ENCODE results near the gene ADAM11. TPM values are rescaled to one million over a fixed set of nuclear protein-coding genes. Genes with fewer than 3 reads are reported as not detected.

The ADAM11 gene
- total RNA-seq, 8 experiments from 2014 or later = 0.15 to 10.1 (median 4.3) TPM

- H3K4me1 ChIP-seq (replicated peaks in 1 of 2) = peaks cover 12 to 16% of the 10 kb centered on the region in 2 donors
Observed at GRCh38 chr17:44780161-44780560, 21.4 kb downstream of the ADAM11 start.

GRCh38 chr17:44780845-44781480 lies 22.2 kb downstream of the ADAM11 start:
- Histone ChIP-seq H3K4me1 (replicated peaks in 1 of 2) (peaks cover 12 to 16% of the 10 kb centered on the region in 2 donors), H3K27ac (no peak overlapping the region), H3K4me3 (no peak overlapping the region)
- no peak for ATAC-seq (replicated peaks in 6 of 8)
- in situ Hi-C loops (cut with MboI; ENCODE audit: low pct_unique_long_range_greater_than_20kb in 2 of 9, low sequenced_read_pairs in 9 of 9, unreplicated experiment in 9 of 9) = no loop called here
- 88 to 100% (median 100%) methylated on average over 1 to 8 of the region's 14 CpGs; no CpG with 5 or more reads in 5 of the 10 experiments for WGBS, 10 experiments

More at GRCh38 chr17:44780161-44780560, 21.4 kb downstream of the ADAM11 start:
- in situ Hi-C loops (cut with MboI; ENCODE audit: low pct_unique_long_range_greater_than_20kb in 2 of 9, low sequenced_read_pairs in 9 of 9, unreplicated experiment in 9 of 9) = no loop called here
- ATAC-seq (replicated peaks in 6 of 8) = no peak
- Histone ChIP-seq H3K27ac (no peak overlapping the region), H3K4me3 (no peak overlapping the region)
- 80 to 86% (median 85%) methylated on average over 1 to 5 of the region's 12 CpGs; no CpG with 5 or more reads in 7 of the 10 experiments for WGBS, 10 experiments

- H3K27ac ChIP-seq = no peak overlapping the region
- no peak overlapping the region for H3K4me3 ChIP-seq
- 24 to 83% (median 56%) methylated on average over 1 to 10 of the region's 17 CpGs; no CpG with 5 or more reads in 2 of the 10 experiments for WGBS, 10 experiments
- peak in 2 of 8 experiments; percentile 6 to 9 for ATAC-seq (replicated peaks in 6 of 8)
- peaks cover 12 to 16% of the 10 kb centered on the region in 2 donors for H3K4me1 ChIP-seq (replicated peaks in 1 of 2)
- in situ Hi-C loops (cut with MboI; ENCODE audit: low pct_unique_long_range_greater_than_20kb in 2 of 9, low sequenced_read_pairs in 9 of 9, unreplicated experiment in 9 of 9) = no loop called here
Observed at GRCh38 chr17:44781551-44782325, 22.9 kb downstream of the ADAM11 start.

- Histone ChIP-seq H3K4me3 (no peak overlapping the region), H3K27ac (no peak overlapping the region), H3K4me1 (replicated peaks in 1 of 2) (peaks cover 12 to 16% of the 10 kb centered on the region in 2 donors)
- no peak for ATAC-seq (replicated peaks in 6 of 8)
- WGBS, 10 experiments = 29 to 96% (median 64%) methylated on average over 1 to 8 of the region's 11 CpGs; no CpG with 5 or more reads in 1 of the 10 experiments
- in situ Hi-C loops (cut with MboI; ENCODE audit: low pct_unique_long_range_greater_than_20kb in 2 of 9, low sequenced_read_pairs in 9 of 9, unreplicated experiment in 9 of 9) = no loop called here
Observed at GRCh38 chr17:44782326-44782850, 23.6 kb downstream of the ADAM11 start.

- H3K27ac ChIP-seq = no peak overlapping the region
- ATAC-seq (replicated peaks in 6 of 8) = no peak
- H3K4me1 ChIP-seq (replicated peaks in 1 of 2) = peaks cover 2 to 6% of the 10 kb centered on the region in 2 donors
- 80 to 100% (median 90%) methylated on average over 1 to 3 of the region's 7 CpGs; no CpG with 5 or more reads in 3 of the 10 experiments for WGBS, 10 experiments
- H3K4me3 ChIP-seq = no peak overlapping the region
- in situ Hi-C loops (cut with MboI; ENCODE audit: low pct_unique_long_range_greater_than_20kb in 2 of 9, low sequenced_read_pairs in 9 of 9, unreplicated experiment in 9 of 9) = no loop called here
Observed at GRCh38 chr17:44785921-44786320, 27.1 kb downstream of the ADAM11 start.

GRCh38 chr17:44786551-44787081 lies 27.8 kb downstream of the ADAM11 start:
- WGBS, 10 experiments = 0 to 80% (median 40%) methylated on average over 1 to 6 of the region's 16 CpGs; no CpG with 5 or more reads in 5 of the 10 experiments
- ATAC-seq (replicated peaks in 6 of 8) = no peak
- peaks cover 2 to 6% of the 10 kb centered on the region in 2 donors for H3K4me1 ChIP-seq (replicated peaks in 1 of 2)
- in situ Hi-C loops (cut with MboI; ENCODE audit: low pct_unique_long_range_greater_than_20kb in 2 of 9, low sequenced_read_pairs in 9 of 9, unreplicated experiment in 9 of 9) = no loop called here
- H3K27ac ChIP-seq = no peak overlapping the region
- no peak overlapping the region for H3K4me3 ChIP-seq

GRCh38 chr17:44787271-44787940 lies 28.6 kb downstream of the ADAM11 start:
- in situ Hi-C loops (cut with MboI; ENCODE audit: low pct_unique_long_range_greater_than_20kb in 2 of 9, low sequenced_read_pairs in 9 of 9, unreplicated experiment in 9 of 9) = no loop called here
- H3K4me3 ChIP-seq = no peak overlapping the region
- ATAC-seq (replicated peaks in 6 of 8) = no peak
- 60 to 100% (median 76%) methylated on average over 1 to 6 of the region's 15 CpGs; no CpG with 5 or more reads in 4 of the 10 experiments for WGBS, 10 experiments
- no peak overlapping the region for H3K27ac ChIP-seq
- H3K4me1 ChIP-seq (replicated peaks in 1 of 2) = peaks cover under 1 to 1% of the 10 kb centered on the region in 2 donors

- H3K4me3 ChIP-seq = no peak overlapping the region
- no peak overlapping the region for H3K27ac ChIP-seq
- no peaks in the 10 kb centered on the region for H3K4me1 ChIP-seq (replicated peaks in 1 of 2)
- no peak for ATAC-seq (replicated peaks in 6 of 8)
- 59 to 93% (median 76%) methylated on average over 2 to 6 of the region's 7 CpGs; no CpG with 5 or more reads in 2 of the 10 experiments for WGBS, 10 experiments
- in situ Hi-C loops (cut with MboI; ENCODE audit: low pct_unique_long_range_greater_than_20kb in 2 of 9, low sequenced_read_pairs in 9 of 9, unreplicated experiment in 9 of 9) = no loop called here
Observed at GRCh38 chr17:44788139-44788538, 29.4 kb downstream of the ADAM11 start.

GRCh38 chr17:44792276-44792675 lies 33.5 kb downstream of the ADAM11 start:
- no peak overlapping the region for H3K27ac ChIP-seq

GRCh38 chr17:44793885-44794842 lies 35.4 kb downstream of the ADAM11 start:
- ATAC-seq (replicated peaks in 6 of 8) = peak in 5 of 8 experiments; percentile 49 to 70 (median 61)
- H3K27ac ChIP-seq = peak overlapping the region in 1 of 2 donors; percentile 46
- peaks cover 9 to 14% of the 10 kb centered on the region in 2 donors for H3K4me1 ChIP-seq (replicated peaks in 1 of 2)
- in situ Hi-C loops (cut with MboI; ENCODE audit: low pct_unique_long_range_greater_than_20kb in 2 of 9, low sequenced_read_pairs in 9 of 9, unreplicated experiment in 9 of 9) = no loop called here
- WGBS, 10 experiments = 62 to 100% (median 71%) methylated on average over 1 to 14 of the region's 18 CpGs; no CpG with 5 or more reads in 1 of the 10 experiments
- H3K4me3 ChIP-seq = no peak overlapping the region

More at GRCh38 chr17:44792276-44792675, 33.5 kb downstream of the ADAM11 start:
- H3K4me1 ChIP-seq (replicated peaks in 1 of 2) = peaks cover 9 to 14% of the 10 kb centered on the region in 2 donors
- in situ Hi-C loops (cut with MboI; ENCODE audit: low pct_unique_long_range_greater_than_20kb in 2 of 9, low sequenced_read_pairs in 9 of 9, unreplicated experiment in 9 of 9) = no loop called here
- ATAC-seq (replicated peaks in 6 of 8) = no peak
- no peak overlapping the region for H3K4me3 ChIP-seq
- WGBS, 10 experiments = 50 to 100% (median 100%) methylated on average over 1 of the region's 1 CpG; no CpG with 5 or more reads in 4 of the 10 experiments

GRCh38 chr17:44794851-44795413 lies 36.1 kb downstream of the ADAM11 start:
- in situ Hi-C loops (cut with MboI; ENCODE audit: low pct_unique_long_range_greater_than_20kb in 2 of 9, low sequenced_read_pairs in 9 of 9, unreplicated experiment in 9 of 9) = no loop called here
- H3K27ac ChIP-seq = peak overlapping the region in 1 of 2 donors; percentile 46
- ATAC-seq (replicated peaks in 6 of 8) = peak in 7 of 8 experiments; percentile 58 to 85 (median 66)
- WGBS, 10 experiments = 0 to 100% (median 54%) methylated on average over 2 to 8 of the region's 10 CpGs; no CpG with 5 or more reads in 1 of the 10 experiments
- peaks cover 9 to 14% of the 10 kb centered on the region in 2 donors for H3K4me1 ChIP-seq (replicated peaks in 1 of 2)
- H3K4me3 ChIP-seq = no peak overlapping the region
